Neural crest cell (in vitro differentiated cells): Measurements from ENCODE around the gene HBG2. TPM values are rescaled to one million over a fixed set of nuclear protein-coding genes. Genes with fewer than 3 reads are reported as not detected.
A peak's percentile ranks its signal among the peaks of the same experiment; 100 is the strongest.

Source experiments
- DNase-seq: peaks from one replicate; pipeline ENCODE4 v3.0.0; 2021; ENCODE audit warnings: low read depth, mixed read lengths, low spot score
- H3K27ac Mint-ChIP-seq: one replicate; pipeline ENCODE4 v1.8.0; 2021; ENCODE audit warnings: mild to moderate bottlenecking, mixed read lengths; ENCODE audit not compliant: unreplicated experiment
- H3K27me3 Mint-ChIP-seq: 2 replicates; pipeline ENCODE4 v1.8.0; 2021; ENCODE audit warnings: low read depth, mild to moderate bottlenecking, mixed read lengths
- H3K36me3 Mint-ChIP-seq: 2 replicates; pipeline ENCODE4 v1.8.0; 2021; ENCODE audit warnings: low read depth, mild to moderate bottlenecking, mixed read lengths
- H3K4me1 Mint-ChIP-seq: 2 replicates; pipeline ENCODE4 v1.8.0; 2021; ENCODE audit warnings: mixed read lengths
- H3K4me3 Mint-ChIP-seq: one replicate; pipeline ENCODE4 v1.8.0; 2021; ENCODE audit warnings: mild to moderate bottlenecking, mixed read lengths
- H3K9me3 Mint-ChIP-seq: 2 replicates; pipeline ENCODE4 v1.8.0; 2021; ENCODE audit warnings: mixed read lengths
- total RNA-seq: library from RNA; stranded (reverse); gene quantifications from 2 replicates; pipeline ENCODE4 v1.2.1, GENCODE V29; 2021
- TF ChIP-seq, protein P1 (sequence below): fragments of 200-600 bp; sonication (generic); conservative IDR thresholded peaks from 2 replicates; pipeline ENCODE4 v1.5.0; 2021; ENCODE audit warnings: antibody characterized with exemption, mild to moderate bottlenecking

The HBG2 gene
- total RNA-seq, 1 donor from 2014 or later = not detected

DNA sequence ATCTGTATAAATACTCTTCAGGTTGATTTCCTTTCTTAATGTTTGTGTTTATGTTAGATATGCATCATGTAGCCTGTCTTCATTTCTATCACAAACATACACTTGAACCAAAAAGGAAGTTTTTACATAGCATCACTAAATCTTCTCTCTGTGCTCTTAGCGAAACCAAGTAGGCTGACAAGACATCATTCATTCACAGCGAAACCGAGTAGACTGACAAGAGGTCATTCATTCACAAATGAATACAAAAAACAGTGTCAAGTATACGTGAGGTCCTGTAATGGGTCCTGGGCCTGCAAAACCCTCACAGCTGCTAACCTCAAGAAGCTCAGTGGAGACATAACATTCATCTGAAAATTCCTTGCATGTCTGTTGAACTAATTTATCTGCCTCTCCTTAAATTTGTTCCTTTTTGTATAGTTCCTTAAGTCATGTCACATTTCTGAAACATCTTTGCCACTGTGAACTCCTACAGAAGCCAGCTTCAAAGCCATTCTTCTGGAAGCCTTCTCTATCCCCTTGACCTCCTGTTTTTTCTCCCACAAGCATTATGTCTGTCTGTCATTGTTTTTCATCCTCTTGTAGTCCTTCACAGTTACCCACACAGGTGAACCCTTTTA is 25.0 kb upstream of the HBG2 start:
- Mint-ChIP-seq H3K36me3 (no peaks in the 10 kb centered on the region), H3K4me3 (no peak overlapping the region), H3K27ac (peak overlapping the region; percentile 4), H3K27me3 (no peaks in the 10 kb centered on the region), H3K4me1 (peaks cover 6% of the 10 kb centered on the region), H3K9me3 (no peaks in the 10 kb centered on the region)
- TF ChIP-seq, protein P1, sequence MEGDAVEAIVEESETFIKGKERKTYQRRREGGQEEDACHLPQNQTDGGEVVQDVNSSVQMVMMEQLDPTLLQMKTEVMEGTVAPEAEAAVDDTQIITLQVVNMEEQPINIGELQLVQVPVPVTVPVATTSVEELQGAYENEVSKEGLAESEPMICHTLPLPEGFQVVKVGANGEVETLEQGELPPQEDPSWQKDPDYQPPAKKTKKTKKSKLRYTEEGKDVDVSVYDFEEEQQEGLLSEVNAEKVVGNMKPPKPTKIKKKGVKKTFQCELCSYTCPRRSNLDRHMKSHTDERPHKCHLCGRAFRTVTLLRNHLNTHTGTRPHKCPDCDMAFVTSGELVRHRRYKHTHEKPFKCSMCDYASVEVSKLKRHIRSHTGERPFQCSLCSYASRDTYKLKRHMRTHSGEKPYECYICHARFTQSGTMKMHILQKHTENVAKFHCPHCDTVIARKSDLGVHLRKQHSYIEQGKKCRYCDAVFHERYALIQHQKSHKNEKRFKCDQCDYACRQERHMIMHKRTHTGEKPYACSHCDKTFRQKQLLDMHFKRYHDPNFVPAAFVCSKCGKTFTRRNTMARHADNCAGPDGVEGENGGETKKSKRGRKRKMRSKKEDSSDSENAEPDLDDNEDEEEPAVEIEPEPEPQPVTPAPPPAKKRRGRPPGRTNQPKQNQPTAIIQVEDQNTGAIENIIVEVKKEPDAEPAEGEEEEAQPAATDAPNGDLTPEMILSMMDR = no peak
- no peak for DNase-seq

DNA sequence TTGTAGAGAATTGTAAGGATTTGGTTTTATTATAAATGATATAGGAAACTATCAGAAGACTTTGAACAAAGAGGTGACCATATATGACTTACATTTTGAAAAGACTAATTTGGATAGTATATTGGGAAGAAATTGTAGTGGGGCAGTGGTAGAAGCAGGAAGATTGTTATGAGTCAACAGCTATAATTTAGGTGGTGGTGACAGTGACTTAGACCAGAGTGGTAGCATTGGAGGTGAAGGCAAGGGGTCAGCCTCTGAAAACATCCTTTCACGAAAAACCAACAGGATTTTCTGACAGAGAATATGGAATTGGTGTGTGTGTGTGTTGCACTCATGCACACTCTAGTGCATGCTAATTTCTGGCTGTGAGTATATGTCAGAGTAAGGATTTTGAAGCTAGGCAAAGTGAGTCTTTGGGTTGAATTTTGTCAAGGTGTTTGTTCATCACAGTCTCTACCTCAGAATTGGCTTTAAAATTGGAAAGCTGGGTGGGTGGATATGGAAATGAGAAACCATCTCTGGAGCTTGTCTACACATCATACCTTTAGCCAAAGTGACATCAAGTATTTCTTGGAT is 23.3 kb upstream of the HBG2 start:
- H3K4me1 Mint-ChIP-seq = peaks cover 11% of the 10 kb centered on the region
- TF ChIP-seq, protein P1 = no peak
- H3K27me3 Mint-ChIP-seq = no peaks in the 10 kb centered on the region
- no peak overlapping the region for H3K4me3 Mint-ChIP-seq
- no peaks in the 10 kb centered on the region for H3K9me3 Mint-ChIP-seq
- H3K36me3 Mint-ChIP-seq = no peaks in the 10 kb centered on the region
- no peak overlapping the region for H3K27ac Mint-ChIP-seq
- DNase-seq = no peak

DNA sequence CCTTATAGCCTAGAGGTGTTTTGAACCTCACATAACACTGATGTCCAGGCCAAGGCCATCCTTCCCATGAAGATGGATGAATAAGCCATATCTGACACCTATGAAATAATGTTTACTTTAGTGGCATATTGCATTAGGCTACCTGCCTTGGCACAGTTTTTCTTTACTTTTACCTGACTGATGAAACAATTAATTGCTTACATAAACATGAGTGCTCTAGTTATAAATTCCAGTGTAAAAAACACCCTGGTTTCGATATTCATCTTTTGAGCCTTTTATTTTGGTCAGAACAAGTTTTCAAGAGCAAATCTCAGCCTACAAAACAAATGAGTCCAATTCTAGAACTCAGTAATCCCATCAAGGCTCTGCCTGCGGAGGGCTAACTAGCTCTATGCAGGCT is 22.1 kb upstream of the HBG2 start:
- Mint-ChIP-seq H3K9me3 (no peaks in the 10 kb centered on the region), H3K4me3 (no peak overlapping the region), H3K27ac (no peak overlapping the region), H3K27me3 (no peaks in the 10 kb centered on the region), H3K36me3 (no peaks in the 10 kb centered on the region), H3K4me1 (peaks cover 11% of the 10 kb centered on the region)
- TF ChIP-seq, protein P1 = no peak
- DNase-seq = no peak

DNA sequence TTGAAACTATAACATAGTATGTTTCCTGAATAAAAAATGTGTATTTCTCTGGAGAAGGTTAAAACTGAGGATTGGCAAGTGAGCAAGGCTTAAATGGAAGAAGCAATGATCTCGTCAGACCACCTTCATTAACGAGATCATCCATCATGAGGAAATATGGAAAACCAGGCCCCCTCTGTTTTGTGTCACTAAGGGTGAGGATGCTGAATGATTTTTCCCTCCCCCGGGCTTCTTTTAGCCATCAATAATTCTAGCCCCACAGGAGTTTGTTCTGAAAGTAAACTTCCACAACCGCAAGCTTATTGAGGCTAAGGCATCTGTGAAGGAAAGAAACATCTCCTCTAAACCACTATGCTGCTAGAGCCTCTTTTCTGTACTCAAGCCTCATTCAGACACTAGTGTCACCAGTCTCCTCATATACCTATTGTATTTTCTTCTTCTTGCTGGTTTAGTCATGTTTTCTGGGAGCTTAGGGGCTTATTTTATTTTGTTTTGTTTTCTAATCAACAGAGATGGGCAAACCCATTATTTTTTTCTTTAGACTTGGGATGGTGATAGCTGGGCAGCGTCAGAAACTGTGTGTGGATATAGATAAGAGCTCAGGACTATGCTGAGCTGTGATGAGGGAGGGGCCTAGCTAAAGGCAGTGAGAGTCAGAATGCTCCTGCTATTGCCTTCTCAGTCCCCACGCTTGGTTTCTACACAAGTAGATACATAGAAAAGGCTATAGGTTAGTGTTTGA is 21.0 kb upstream of the HBG2 start:
- no peaks in the 10 kb centered on the region for H3K27me3 Mint-ChIP-seq
- H3K9me3 Mint-ChIP-seq = no peaks in the 10 kb centered on the region
- no peak overlapping the region for H3K27ac Mint-ChIP-seq
- no peak for DNase-seq
- H3K36me3 Mint-ChIP-seq = no peaks in the 10 kb centered on the region
- no peak overlapping the region for H3K4me3 Mint-ChIP-seq
- H3K4me1 Mint-ChIP-seq = peaks cover 8% of the 10 kb centered on the region
- TF ChIP-seq, protein P1 = no peak

DNA sequence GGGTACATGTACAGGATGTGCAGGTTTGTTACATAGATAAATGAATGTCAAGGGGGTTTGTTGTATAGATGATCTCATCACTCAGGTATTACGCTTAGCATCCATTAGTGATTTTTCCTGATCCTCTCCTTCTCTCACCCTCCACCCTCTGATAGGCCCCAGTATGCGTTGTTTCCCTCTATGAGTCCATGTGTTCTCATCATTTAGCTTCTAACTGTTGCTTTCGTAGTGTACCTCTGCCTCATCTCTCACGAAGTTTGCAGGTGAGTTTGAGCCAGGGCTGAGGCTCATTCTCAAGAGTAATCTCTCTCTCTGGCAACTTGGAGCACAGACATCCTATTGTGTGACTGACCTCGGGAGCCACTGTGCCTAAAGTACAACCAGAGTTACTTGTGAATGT is 19.8 kb upstream of the HBG2 start:
- H3K27me3 Mint-ChIP-seq = no peaks in the 10 kb centered on the region
- H3K27ac Mint-ChIP-seq = peak overlapping the region; percentile 4
- DNase-seq = no peak
- no peaks in the 10 kb centered on the region for H3K36me3 Mint-ChIP-seq
- TF ChIP-seq, protein P1 = no peak
- peaks cover 7% of the 10 kb centered on the region for H3K4me1 Mint-ChIP-seq
- H3K9me3 Mint-ChIP-seq = no peaks in the 10 kb centered on the region
- H3K4me3 Mint-ChIP-seq = no peak overlapping the region
